Measurements from ENCODE around the gene BBS12. TPM values are rescaled to one million over a fixed set of nuclear protein-coding genes. Genes with fewer than 3 reads are reported as not detected.
"Not testable (repeated sequence)": the region's sequence is repeated elsewhere in the genome, so short reads cannot be mapped to it uniquely, and the experiment has no call there.

The BBS12 gene
- total RNA-seq, 4 donors from 2014 or later: 10.3 to 15.2 (median 12.3) TPM

DNA sequence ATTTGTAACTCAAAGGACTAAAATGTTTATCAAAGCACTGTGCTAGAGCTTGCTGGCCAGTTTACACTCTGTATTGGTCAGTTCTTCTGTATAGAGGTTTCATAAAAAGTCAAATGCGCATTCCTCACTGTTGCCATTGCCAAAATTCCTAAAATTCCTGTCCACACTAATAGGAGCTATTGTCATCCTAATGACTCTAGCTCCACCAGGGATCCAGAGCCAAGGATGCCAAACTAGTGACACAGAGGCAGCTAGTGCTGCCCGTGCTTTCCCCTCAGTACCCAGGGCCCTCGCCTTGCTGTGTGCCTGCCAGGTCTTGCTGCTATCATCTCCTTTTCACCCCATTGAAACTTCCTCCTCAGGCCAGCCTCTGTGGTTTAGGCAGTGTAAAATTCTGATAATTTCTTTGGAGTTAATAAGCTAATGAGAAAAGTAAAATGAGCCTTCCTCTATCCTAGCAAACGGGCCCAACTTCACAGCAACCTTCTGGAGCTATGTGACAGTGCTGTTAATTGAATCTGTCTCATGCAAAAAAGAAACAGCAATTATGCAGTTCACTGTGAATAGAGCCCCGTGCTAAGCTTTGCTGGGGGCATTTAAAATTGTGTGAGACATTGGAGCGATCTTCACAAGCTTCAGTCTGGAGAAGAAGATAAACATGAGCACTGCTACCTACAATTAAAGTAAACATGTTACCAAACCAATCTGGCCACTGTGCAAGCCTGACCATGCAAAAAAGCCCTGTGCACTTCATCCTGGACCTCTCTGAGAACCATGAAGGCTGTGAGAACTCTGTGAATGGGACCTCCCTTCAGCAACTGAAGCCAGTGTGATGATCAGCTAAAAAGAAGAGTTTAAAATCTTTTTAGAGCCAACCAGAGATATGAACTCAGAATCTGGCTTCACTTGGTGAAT is 51.1 kb downstream of the BBS12 start:
- Histone ChIP-seq H3K27ac (peak overlapping the region in 1 of 3 donors; percentile 43), H3K9me3 (no peaks in the 10 kb centered on the region), H3K4me1 (peaks cover 2 to 14% of the 10 kb centered on the region in 2 donors), H3K36me3 (no peaks in the 10 kb centered on the region), H3K4me3 (replicated peaks in 1 of 3) (no peak overlapping the region), H3K27me3 (no peaks in the 10 kb centered on the region)
- WGBS, 2 donors: 41 to 59% methylated on average over 6 of the region's 6 CpGs
- intact Hi-C loops (cut with DNase I): no loop called here
- TF ChIP-seq CTCF (IDR thresholded peaks at IDR 0.05) (no peak), POLR2A (IDR thresholded peaks at IDR 0.05) (no peak)
- peak; percentile 31 to 82 for DNase-seq

GRCh38 chr4:122784261-122784660 is 51.8 kb downstream of the BBS12 start:
- DNase-seq: no peak
- Histone ChIP-seq H3K4me1 (peaks cover 2 to 14% of the 10 kb centered on the region in 2 donors), H3K27ac (peak overlapping the region in 1 of 3 donors; percentile 43), H3K27me3 (no peaks in the 10 kb centered on the region), H3K4me3 (replicated peaks in 1 of 3) (no peak overlapping the region), H3K9me3 (no peaks in the 10 kb centered on the region), H3K36me3 (no peaks in the 10 kb centered on the region)
- 20 to 24% methylated on average over 1 of the region's 1 CpG for WGBS, 2 donors
- TF ChIP-seq POLR2A (IDR thresholded peaks at IDR 0.05) (no peak), CTCF (IDR thresholded peaks at IDR 0.05) (no peak)
- intact Hi-C loops (cut with DNase I): no loop called here

GRCh38 chr4:122785099-122785498 is 52.6 kb downstream of the BBS12 start:
- Histone ChIP-seq H3K9me3 (no peaks in the 10 kb centered on the region), H3K27me3 (no peaks in the 10 kb centered on the region), H3K36me3 (no peaks in the 10 kb centered on the region), H3K4me1 (peaks cover 2 to 14% of the 10 kb centered on the region in 2 donors), H3K27ac (no peak overlapping the region), H3K4me3 (replicated peaks in 1 of 3) (no peak overlapping the region)
- no peak for DNase-seq
- intact Hi-C loops (cut with DNase I): no loop called here
- TF ChIP-seq CTCF (IDR thresholded peaks at IDR 0.05) (no peak), POLR2A (IDR thresholded peaks at IDR 0.05) (no peak)
- 97% methylated on average over 2 of the region's 2 CpGs for WGBS, 2 donors

DNA sequence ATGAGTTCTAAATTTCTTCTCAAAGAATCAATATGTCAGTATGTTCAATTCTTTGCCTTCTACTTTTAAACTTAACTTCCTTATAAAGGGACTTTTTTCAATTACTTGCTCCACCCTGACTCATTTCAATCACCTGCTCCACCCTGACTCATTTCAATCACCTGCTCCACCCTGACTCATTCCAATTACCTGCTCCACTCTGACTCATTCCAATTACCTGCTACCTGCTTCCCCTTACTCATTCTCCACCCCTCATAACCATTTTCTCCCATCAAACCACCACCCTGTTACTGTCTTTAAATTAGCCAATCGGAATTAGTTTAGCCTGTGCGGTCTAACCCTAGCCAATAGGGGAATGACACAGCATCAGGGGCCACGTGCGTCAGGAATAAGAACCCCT is 53.8 kb downstream of the BBS12 start:
- H3K9me3 ChIP-seq; H3K4me3 ChIP-seq (replicated peaks in 1 of 3); H3K36me3 ChIP-seq; H3K27me3 ChIP-seq; H3K27ac ChIP-seq; DNase-seq; intact Hi-C loops (cut with DNase I): not testable (repeated sequence)
- peaks cover 2 to 14% of the 10 kb centered on the region in 2 donors for H3K4me1 ChIP-seq
- WGBS, 2 donors: 94 to 99% methylated on average over 4 of the region's 4 CpGs

- H3K27me3 ChIP-seq; H3K27ac ChIP-seq; H3K4me3 ChIP-seq (replicated peaks in 1 of 3); H3K9me3 ChIP-seq; intact Hi-C loops (cut with DNase I); DNase-seq; H3K36me3 ChIP-seq: not testable (repeated sequence)
- H3K4me1 ChIP-seq: peaks cover 2 to 14% of the 10 kb centered on the region in 2 donors
- WGBS, 2 donors: 95 to 96% methylated on average over 1 of the region's 1 CpG
These were observed 54.4 kb downstream of the BBS12 start for GRCh38 chr4:122786920-122787319.

GRCh38 chr4:122787940-122788339 is 55.4 kb downstream of the BBS12 start:
- Histone ChIP-seq H3K36me3 (no peaks in the 10 kb centered on the region), H3K27me3 (no peaks in the 10 kb centered on the region), H3K9me3 (no peaks in the 10 kb centered on the region), H3K4me3 (replicated peaks in 1 of 3) (no peak overlapping the region), H3K27ac (no peak overlapping the region), H3K4me1 (peaks cover 2 to 12% of the 10 kb centered on the region in 2 donors)
- DNase-seq: no peak
- WGBS, 2 donors: 59 to 60% methylated on average over 1 of the region's 1 CpG
- intact Hi-C loops (cut with DNase I): no loop called here
- no peak for TF ChIP-seq POLR2A (IDR thresholded peaks at IDR 0.05)
- no peak for TF ChIP-seq CTCF (IDR thresholded peaks at IDR 0.05)
